Smooth muscle cell (in vitro differentiated cells): ENCODE measurements around the gene NMNAT3. TPM values are rescaled to one million over a fixed set of nuclear protein-coding genes. Genes with fewer than 3 reads are reported as not detected.

Source experiments
- DNase-seq: peaks from one replicate; lab custom pipeline; 2025; ENCODE audit not compliant: unreplicated experiment; lab: John Stamatoyannopoulos, UW
- H2AFZ ChIP-seq: fragments of 200-600 bp; sonication (generic); 2 replicates; pipeline ENCODE4 v1.6.0; 2016; ENCODE audit warnings: antibody characterized with exemption, low read depth, mild to moderate bottlenecking
- H3F3A ChIP-seq: fragments of 200-600 bp; sonication (generic); 2 replicates; pipeline ENCODE4 v1.6.0; 2017; ENCODE audit warnings: antibody characterized with exemption, low read depth
- H3K27ac ChIP-seq: fragments of 200-600 bp; sonication (generic); 2 replicates; pipeline ENCODE4 v1.5.1; 2016; ENCODE audit warnings: low read depth, mild to moderate bottlenecking
- H3K27me3 ChIP-seq: fragments of 200-600 bp; sonication (generic); 2 replicates; pipeline ENCODE4 v1.6.1; 2016; ENCODE audit warnings: low read depth, mild to moderate bottlenecking
- H3K36me3 ChIP-seq: fragments of 200-600 bp; sonication (generic); 2 replicates; pipeline ENCODE4 v1.5.1; 2016; ENCODE audit warnings: low read depth
- H3K4me1 ChIP-seq: fragments of 200-600 bp; sonication (generic); 2 replicates; pipeline ENCODE4 v1.5.1; 2016; ENCODE audit warnings: low read depth
- H3K4me2 ChIP-seq: fragments of 200-600 bp; sonication (generic); 2 replicates; pipeline ENCODE4 v1.6.0; 2016; ENCODE audit warnings: mild to moderate bottlenecking
- H3K4me3 ChIP-seq: fragments of 200-600 bp; sonication (generic); 2 replicates; pipeline ENCODE4 v1.5.1; 2016; ENCODE audit warnings: mild to moderate bottlenecking
- H3K79me2 ChIP-seq: fragments of 200-600 bp; sonication (generic); 2 replicates; pipeline ENCODE4 v1.6.0; 2016; ENCODE audit warnings: low read depth, mild to moderate bottlenecking
- H3K9ac ChIP-seq: fragments of 200-600 bp; sonication (generic); 2 replicates; pipeline ENCODE4 v1.6.0; 2016; ENCODE audit warnings: low read depth
- H3K9me3 ChIP-seq: fragments of 200-600 bp; sonication (generic); replicated peaks from 2 replicates; pipeline ENCODE4 v1.5.1; 2016; ENCODE audit warnings: low read depth
- H4K20me1 ChIP-seq: fragments of 200-600 bp; sonication (generic); 2 replicates; pipeline ENCODE4 v1.6.0; 2016; ENCODE audit warnings: low read depth
- WGBS: methylation state at CpG from one replicate; pipeline ENCODE4 v1.1.7; 2016; ENCODE audit warnings: low lambda C conversion rate; 5-methylcytosine and 5-hydroxymethylcytosine counted together
- polyA plus RNA-seq: library from polyadenylated mRNA; unstranded; fragments of >200 nt; fragmentation: Nextera tagmentation; extraction: Ambion mirVana; gene quantifications from 2 replicates; pipeline ENCODE4 v1.2.1, GENCODE V29; 2016
- total RNA-seq: library from RNA; depleted of rRNA; stranded (reverse); fragments of >200 nt; gene quantifications from 2 replicates; pipeline ENCODE4 v1.2.3, GENCODE V29; 2014
- TF ChIP-seq, protein P1 (sequence below): fragments of 200-600 bp; sonication (generic); IDR thresholded peaks from 2 replicates; pipeline ENCODE4 v1.5.1; 2017; ENCODE audit warnings: borderline replicate concordance, mild to moderate bottlenecking, antibody characterized with exemption; ENCODE audit not compliant: insufficient read depth, poor library complexity, severe bottlenecking

NMNAT3 gene
- total and polyA plus RNA-seq, 2 experiments from 2014 or later, result 0.18 to 0.65 TPM

DNA sequence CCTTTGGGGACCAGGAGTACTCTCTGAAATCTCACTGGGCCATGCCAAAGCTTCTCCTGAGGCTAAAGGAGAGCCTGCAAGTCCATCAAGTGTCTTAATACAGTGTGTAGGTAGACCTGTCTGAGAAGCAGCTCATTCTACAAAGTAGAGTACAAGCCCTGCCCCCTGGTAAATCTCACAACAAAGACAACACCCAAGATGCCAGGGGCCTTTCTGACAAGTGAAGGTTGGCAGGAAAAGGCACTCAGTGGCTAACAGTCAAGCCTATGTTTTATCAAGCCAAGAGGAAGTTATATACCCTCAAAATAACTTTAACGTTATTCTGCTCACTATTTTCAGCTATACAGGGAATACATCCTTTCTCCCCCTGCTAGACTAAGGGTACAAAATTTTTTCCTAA lies 58.3 kb downstream of the NMNAT3 start:
- H3K27ac ChIP-seq, result no peak overlapping the region
- no peaks in the 10 kb centered on the region for H3K9me3 ChIP-seq
- no peaks in the 10 kb centered on the region for H3K79me2 ChIP-seq
- H3K4me1 ChIP-seq, result no peaks in the 10 kb centered on the region
- H3K9ac ChIP-seq, result no peak overlapping the region
- no peak overlapping the region for H2AFZ ChIP-seq
- no peaks in the 10 kb centered on the region for H3F3A ChIP-seq
- peaks cover 6% of the 10 kb centered on the region for H3K27me3 ChIP-seq
- H3K4me2 ChIP-seq, result no peak overlapping the region
- H3K36me3 ChIP-seq, result no peaks in the 10 kb centered on the region
- no peak for DNase-seq
- TF ChIP-seq, protein P1, sequence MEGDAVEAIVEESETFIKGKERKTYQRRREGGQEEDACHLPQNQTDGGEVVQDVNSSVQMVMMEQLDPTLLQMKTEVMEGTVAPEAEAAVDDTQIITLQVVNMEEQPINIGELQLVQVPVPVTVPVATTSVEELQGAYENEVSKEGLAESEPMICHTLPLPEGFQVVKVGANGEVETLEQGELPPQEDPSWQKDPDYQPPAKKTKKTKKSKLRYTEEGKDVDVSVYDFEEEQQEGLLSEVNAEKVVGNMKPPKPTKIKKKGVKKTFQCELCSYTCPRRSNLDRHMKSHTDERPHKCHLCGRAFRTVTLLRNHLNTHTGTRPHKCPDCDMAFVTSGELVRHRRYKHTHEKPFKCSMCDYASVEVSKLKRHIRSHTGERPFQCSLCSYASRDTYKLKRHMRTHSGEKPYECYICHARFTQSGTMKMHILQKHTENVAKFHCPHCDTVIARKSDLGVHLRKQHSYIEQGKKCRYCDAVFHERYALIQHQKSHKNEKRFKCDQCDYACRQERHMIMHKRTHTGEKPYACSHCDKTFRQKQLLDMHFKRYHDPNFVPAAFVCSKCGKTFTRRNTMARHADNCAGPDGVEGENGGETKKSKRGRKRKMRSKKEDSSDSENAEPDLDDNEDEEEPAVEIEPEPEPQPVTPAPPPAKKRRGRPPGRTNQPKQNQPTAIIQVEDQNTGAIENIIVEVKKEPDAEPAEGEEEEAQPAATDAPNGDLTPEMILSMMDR, result no peak
- H4K20me1 ChIP-seq, result no peaks in the 10 kb centered on the region
- no peak overlapping the region for H3K4me3 ChIP-seq
- 77% methylated on average over 1 of the region's 1 CpG for WGBS

DNA sequence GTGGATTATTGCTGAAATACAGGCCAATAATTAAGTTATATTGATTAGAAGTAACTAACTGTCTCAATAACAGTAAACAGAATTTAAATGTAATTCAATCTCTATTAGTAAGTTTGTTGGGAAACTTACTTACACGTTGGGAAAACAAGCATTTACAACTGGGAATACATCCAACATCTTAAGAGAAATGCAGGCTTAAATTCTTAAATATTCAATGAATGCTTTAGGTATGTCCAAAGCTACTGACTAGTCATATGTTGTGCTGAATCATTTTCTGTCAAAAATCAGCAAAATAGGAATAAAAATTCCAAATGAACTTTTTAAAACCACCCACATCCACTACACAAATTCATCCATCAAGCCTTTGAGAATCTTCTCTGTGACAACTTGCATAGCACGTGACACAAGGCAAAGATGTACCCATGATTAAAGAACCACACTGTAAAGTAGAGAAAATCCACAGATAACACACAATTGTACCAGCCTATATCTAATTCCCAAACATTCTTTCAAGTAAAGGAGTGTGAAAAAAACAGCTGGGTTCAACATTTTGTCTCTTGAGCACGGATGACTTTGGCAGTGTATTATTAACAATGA lies 60.0 kb downstream of the NMNAT3 start:
- Histone ChIP-seq H3F3A (no peaks in the 10 kb centered on the region), H3K79me2 (no peaks in the 10 kb centered on the region), H3K27ac (no peak overlapping the region), H2AFZ (no peak overlapping the region), H3K4me1 (no peaks in the 10 kb centered on the region), H4K20me1 (no peaks in the 10 kb centered on the region), H3K36me3 (no peaks in the 10 kb centered on the region), H3K9me3 (no peaks in the 10 kb centered on the region), H3K4me3 (no peak overlapping the region), H3K27me3 (peaks cover 6% of the 10 kb centered on the region), H3K4me2 (no peak overlapping the region), H3K9ac (no peak overlapping the region)
- 66% methylated on average over 3 of the region's 3 CpGs for WGBS
- DNase-seq, result no peak
- TF ChIP-seq, protein P1, result no peak

DNA sequence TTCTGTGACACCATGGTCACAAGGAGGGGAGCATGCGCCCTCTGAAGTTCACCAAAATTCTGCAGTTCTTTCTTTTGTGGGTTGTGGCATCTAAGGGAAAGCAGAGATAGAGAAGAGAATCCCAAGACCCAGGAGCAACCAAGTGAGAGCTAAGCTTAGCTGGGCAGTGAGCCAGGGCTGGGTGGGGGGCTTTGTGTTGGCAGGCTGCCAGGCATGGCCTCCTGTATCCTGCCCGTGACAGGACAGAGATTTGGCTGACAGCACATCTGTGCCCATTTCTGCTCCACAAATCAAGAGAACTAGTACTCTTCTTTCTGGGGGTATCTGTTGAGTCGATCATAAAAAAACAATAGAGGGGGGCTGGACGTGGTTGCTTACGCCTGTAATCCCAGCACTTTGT lies 66.2 kb downstream of the NMNAT3 start:
- H4K20me1 ChIP-seq, result no peaks in the 10 kb centered on the region
- H3K27me3 ChIP-seq, result no peaks in the 10 kb centered on the region
- H2AFZ ChIP-seq, result no peak overlapping the region
- H3F3A ChIP-seq, result no peaks in the 10 kb centered on the region
- TF ChIP-seq, protein P1, result no peak
- no peaks in the 10 kb centered on the region for H3K4me1 ChIP-seq
- WGBS, result 81% methylated on average over 5 of the region's 5 CpGs
- no peak overlapping the region for H3K4me3 ChIP-seq
- H3K27ac ChIP-seq, result no peak overlapping the region
- no peaks in the 10 kb centered on the region for H3K36me3 ChIP-seq
- no peak overlapping the region for H3K9ac ChIP-seq
- no peaks in the 10 kb centered on the region for H3K9me3 ChIP-seq
- DNase-seq, result no peak
- no peaks in the 10 kb centered on the region for H3K79me2 ChIP-seq
- H3K4me2 ChIP-seq, result no peak overlapping the region

DNA sequence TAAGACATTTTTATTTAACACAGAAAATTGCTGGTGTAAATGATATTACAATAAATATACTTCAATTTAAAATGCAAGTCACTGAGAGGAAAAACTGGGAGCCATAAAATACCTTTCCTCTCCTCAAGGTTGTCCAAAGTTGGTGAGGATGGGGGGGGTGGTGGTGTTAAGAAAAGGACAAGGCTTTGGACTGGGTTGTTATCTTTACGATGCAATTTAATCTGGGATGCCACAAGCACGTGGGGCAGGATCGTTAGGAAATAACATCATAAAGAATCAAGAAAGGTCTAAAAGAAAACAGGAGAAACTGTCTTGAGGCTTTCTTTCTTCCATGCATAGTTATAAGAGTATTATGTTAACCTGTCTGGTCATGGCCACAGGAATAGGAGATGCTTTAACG lies 66.9 kb downstream of the NMNAT3 start:
- no peak overlapping the region for H2AFZ ChIP-seq
- H3K36me3 ChIP-seq, result no peaks in the 10 kb centered on the region
- WGBS, result 57% methylated on average over 4 of the region's 4 CpGs
- TF ChIP-seq, protein P1, result no peak
- H3F3A ChIP-seq, result no peaks in the 10 kb centered on the region
- no peaks in the 10 kb centered on the region for H3K9me3 ChIP-seq
- no peaks in the 10 kb centered on the region for H3K79me2 ChIP-seq
- no peak for DNase-seq
- H3K9ac ChIP-seq, result no peak overlapping the region
- H4K20me1 ChIP-seq, result no peaks in the 10 kb centered on the region
- no peak overlapping the region for H3K4me3 ChIP-seq
- H3K4me1 ChIP-seq, result no peaks in the 10 kb centered on the region
- H3K4me2 ChIP-seq, result no peak overlapping the region
- no peaks in the 10 kb centered on the region for H3K27me3 ChIP-seq
- no peak overlapping the region for H3K27ac ChIP-seq
